Psoas muscle (tissue), 8 donors: ENCODE data around the gene NR5A2. TPM values are rescaled to one million over a fixed set of nuclear protein-coding genes. Genes with fewer than 3 reads are reported as not detected.
A peak's percentile ranks its signal among the peaks of the same experiment; 100 is the strongest.

Source experiments
- ATAC-seq, 4 donors: fragments of 200-7000 bp; cut with Tn5 transposase; one replicate each; pipeline ENCODE4 v1.9.1; 2020; ENCODE audit warnings: moderate library complexity in 3 of 4, mild to moderate bottlenecking in 2 of 4
- DNase-seq, 2 donors: peaks; one replicate each; pipeline ENCODE4 v3.0.0-alpha.2; 2020
- H3K27ac ChIP-seq: fragments of 200-600 bp; one replicate; pipeline ENCODE4 v1.8.0; 2022
- H3K27me3 ChIP-seq, 3 donors: fragments of 200-600 bp in 1 of 3; one replicate each; pipeline versions ENCODE4 v1.6.1 to v1.8.0; 2013 to 2022; ENCODE audit warnings: low read length in 2 of 3, mild to moderate bottlenecking in 2 of 3, moderate library complexity in 1 of 3; ENCODE audit not compliant: insufficient read depth in 3 of 3
- H3K36me3 ChIP-seq, 2 donors: fragments of 200-600 bp in 1 of 2; one replicate each; pipeline versions ENCODE4 v1.6.1 to v1.8.0; 2013 to 2022; ENCODE audit warnings: low read depth in 1 of 2, mild to moderate bottlenecking in 1 of 2, moderate library complexity in 1 of 2; ENCODE audit not compliant: insufficient read depth in 1 of 2
- H3K4me1 ChIP-seq: fragments of 200-600 bp; one replicate; pipeline ENCODE4 v1.8.0; 2022
- H3K4me3 ChIP-seq: fragments of 200-600 bp; one replicate; pipeline ENCODE4 v1.8.0; 2022; ENCODE audit warnings: mild to moderate bottlenecking
- H3K9me3 ChIP-seq: fragments of 200-600 bp; one replicate; pipeline ENCODE4 v1.8.0; 2022
- CTCF ChIP-seq: fragments of 200-600 bp; IDR thresholded peaks from one replicate; pipeline ENCODE4 v1.8.0; 2022; ENCODE audit warnings: antibody characterized with exemption
- WGBS, 3 donors: extraction: QIAGEN DNeasy Blood & Tissue Kit; methylation state at CpG; one replicate each; pipeline versions ENCODE4 v1.1.6 to v1.1.7; 2013; 5-methylcytosine and 5-hydroxymethylcytosine counted together
- intact Hi-C, 2 donors: fragments of 100-400 bp; cut with DNase I; formaldehyde crosslinking; loops; one replicate each; pipeline versions ENCODE4 v1.11.0 to v1.14.2; 2022
- polyA plus RNA-seq, 3 donors: library from polyadenylated mRNA; stranded (reverse); fragments of 200-250 nt; gene quantifications; one replicate each; pipeline ENCODE4 v1.2.3, GENCODE V29; 2013
- total RNA-seq, 4 donors: library from RNA; stranded (reverse); fragmentation: NEBNext Ultra II Directional in 2 of 4; extraction: Animal tissue kit (Norgen Biotek cat#: 25700) in 2 of 4; gene quantifications; one replicate each; pipeline versions ENCODE4 v1.2.1 to v1.2.4, GENCODE V29; 2021 to 2023
- donor health status: healthy with polysubstance abuse.
- donor health status: DM: no; HTN: no; CAD: no; lungs with moderate emphysema.
- donor health status: Bipolar disorder and iron deficiency.
- donor health status: healthy.
- donor health status: DM: yes; HTN: yes; CAD: no.
- donor health status: DM: no; HTN: no; CAD: no.
- donor health status: DM: no; HTN: no; CAD: no.
- donor health status: DM: yes; HTN: yes; CAD: no.

The NR5A2 gene
- total and polyA plus RNA-seq, 7 donors, result 0.27 to 1.2 (median 0.60) TPM

GRCh38 chr1:200165493-200166220, 138.1 kb downstream of the NR5A2 start:
- H3K9me3 ChIP-seq, result no peaks in the 10 kb centered on the region
- H3K27ac ChIP-seq, result no peak overlapping the region
- WGBS, 3 donors, result 80 to 87% (median 82%) methylated on average over 5 of the region's 5 CpGs
- H3K36me3 ChIP-seq, result no peaks in the 10 kb centered on the region
- DNase-seq, result no peak
- ATAC-seq, result no peak
- H3K4me3 ChIP-seq, result no peak overlapping the region
- H3K4me1 ChIP-seq, result no peaks in the 10 kb centered on the region
- TF ChIP-seq CTCF, result no peak
- intact Hi-C loops, result no loop called here
- no peaks in the 10 kb centered on the region for H3K27me3 ChIP-seq

DNA sequence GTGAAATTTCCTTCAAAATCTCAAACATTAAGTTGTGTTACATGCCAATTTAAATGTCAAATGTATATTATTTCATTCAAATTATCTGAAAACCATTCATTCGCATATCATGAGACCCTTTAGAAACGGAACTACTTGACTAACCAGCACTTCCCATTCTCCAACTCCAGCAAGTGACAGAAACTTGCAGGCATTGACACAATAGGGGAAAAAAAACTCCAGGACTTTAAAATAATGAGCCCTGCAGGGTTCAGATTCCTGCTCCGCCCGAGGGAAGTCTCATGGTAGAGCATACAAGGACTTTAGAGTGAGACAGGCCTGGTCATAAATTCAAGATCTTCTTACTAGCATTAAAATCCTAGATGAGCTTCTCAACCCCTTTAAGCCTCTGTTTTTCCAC, 138.9 kb downstream of the NR5A2 start:
- Histone ChIP-seq H3K9me3 (no peaks in the 10 kb centered on the region), H3K4me3 (no peak overlapping the region), H3K36me3 (no peaks in the 10 kb centered on the region), H3K4me1 (no peaks in the 10 kb centered on the region), H3K27me3 (no peaks in the 10 kb centered on the region), H3K27ac (no peak overlapping the region)
- intact Hi-C loops, result no loop called here
- ATAC-seq (no peak), DNase-seq (no peak)
- TF ChIP-seq CTCF, result no peak
- 60 to 68% (median 65%) methylated on average over 4 of the region's 4 CpGs for WGBS, 3 donors

DNA sequence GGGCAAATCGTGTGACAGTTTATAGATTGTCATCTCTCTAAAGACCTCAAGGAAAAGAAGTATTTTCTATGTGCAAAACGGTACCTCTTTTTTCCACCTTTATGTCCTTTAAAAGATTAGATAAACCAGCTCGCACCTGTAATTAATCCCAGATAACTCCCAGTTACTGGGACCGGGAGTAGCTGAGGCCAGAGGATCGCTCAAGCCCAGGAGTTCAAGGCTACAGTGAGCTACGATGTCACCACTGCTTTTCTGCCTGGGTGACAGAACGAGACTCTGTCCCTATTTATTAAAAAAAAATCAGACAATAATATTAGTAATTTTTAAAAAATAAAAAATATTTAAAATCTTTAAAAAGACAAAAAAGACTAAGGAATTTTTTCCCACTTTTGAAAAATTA, 141.4 kb downstream of the NR5A2 start:
- no peak for ATAC-seq
- H3K27ac ChIP-seq, result no peak overlapping the region
- intact Hi-C loops, result no loop called here
- no peaks in the 10 kb centered on the region for H3K36me3 ChIP-seq
- no peak for TF ChIP-seq CTCF
- H3K4me1 ChIP-seq, result no peaks in the 10 kb centered on the region
- no peak for DNase-seq
- 76 to 79% (median 78%) methylated on average over 7 of the region's 7 CpGs for WGBS, 3 donors
- H3K27me3 ChIP-seq, result no peaks in the 10 kb centered on the region
- H3K9me3 ChIP-seq, result no peaks in the 10 kb centered on the region
- no peak overlapping the region for H3K4me3 ChIP-seq

DNA sequence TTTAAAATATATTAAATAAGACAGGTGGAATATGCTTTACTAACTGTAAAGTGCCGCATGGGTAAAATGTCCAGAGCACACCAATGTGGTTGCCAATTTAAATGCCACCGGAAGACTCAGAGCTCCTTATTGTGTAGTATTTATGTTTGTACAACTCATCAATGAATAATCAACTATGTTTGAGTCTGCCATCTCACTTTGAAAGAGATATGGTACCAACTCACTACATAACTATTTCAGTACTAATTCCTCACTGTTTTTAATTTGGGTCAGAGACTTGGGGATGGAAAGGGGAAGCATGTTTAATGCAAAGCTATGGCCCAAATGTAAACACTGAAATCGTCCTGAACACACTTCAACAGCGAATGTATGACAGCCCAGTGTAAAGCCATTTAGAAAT, 144.8 kb downstream of the NR5A2 start:
- WGBS, 3 donors, result 72 to 79% (median 75%) methylated on average over 4 of the region's 4 CpGs
- Histone ChIP-seq H3K4me3 (no peak overlapping the region), H3K9me3 (no peaks in the 10 kb centered on the region), H3K36me3 (no peaks in the 10 kb centered on the region), H3K27ac (no peak overlapping the region), H3K27me3 (no peaks in the 10 kb centered on the region), H3K4me1 (no peaks in the 10 kb centered on the region)
- ATAC-seq, result peak in 1 of 4 donors; percentile 39
- TF ChIP-seq CTCF, result no peak
- no peak for DNase-seq
- intact Hi-C loops, result no loop called here

DNA sequence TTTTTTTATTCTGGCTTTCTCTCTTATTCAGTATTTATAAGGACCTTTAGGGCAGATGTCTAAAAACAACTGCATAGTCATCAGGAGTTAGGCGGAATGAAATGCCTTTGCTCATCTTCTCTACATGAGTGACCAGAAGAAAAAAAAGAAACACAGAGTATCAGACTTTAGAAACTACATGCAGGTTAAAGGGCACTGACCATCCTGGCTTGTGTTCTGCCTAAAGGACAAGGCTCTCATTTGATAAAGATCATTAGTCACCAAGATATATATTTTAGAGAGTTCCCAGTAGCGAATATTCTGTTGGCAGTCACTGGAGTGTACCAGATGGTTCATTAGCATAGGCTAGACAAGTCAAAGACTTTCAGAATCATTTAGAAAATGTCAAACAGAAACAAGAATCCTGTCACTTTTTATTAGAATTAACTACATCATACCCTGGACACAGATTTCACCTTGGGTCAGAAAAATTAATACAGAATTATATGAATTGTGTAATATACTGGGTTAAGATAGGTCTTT, 145.6 kb downstream of the NR5A2 start:
- H3K27ac ChIP-seq, result no peak overlapping the region
- TF ChIP-seq CTCF, result no peak
- H3K4me1 ChIP-seq, result no peaks in the 10 kb centered on the region
- H3K4me3 ChIP-seq, result no peak overlapping the region
- ATAC-seq, result no peak
- no peaks in the 10 kb centered on the region for H3K9me3 ChIP-seq
- 55 to 70% (median 70%) methylated on average over 2 of the region's 2 CpGs for WGBS, 3 donors
- intact Hi-C loops, result no loop called here
- no peak for DNase-seq
- H3K27me3 ChIP-seq, result no peaks in the 10 kb centered on the region
- H3K36me3 ChIP-seq, result no peaks in the 10 kb centered on the region
